Glutamatergic neuron (in vitro differentiated cells): Measurements from ENCODE around the gene BAG5. TPM values are rescaled to one million over a fixed set of nuclear protein-coding genes. Genes with fewer than 3 reads are reported as not detected.
"Not testable (repeated sequence)": the region's sequence is repeated elsewhere in the genome, so short reads cannot be mapped to it uniquely, and the experiment has no call there.

Experiments used
- DNase-seq: peaks from one replicate; pipeline ENCODE4 v3.0.0; 2022
- H3K27ac Mint-ChIP-seq: one replicate; pipeline ENCODE4 v1.8.0; 2020; ENCODE audit warnings: mild to moderate bottlenecking, mixed read lengths, inconsistent platforms; ENCODE audit not compliant: unreplicated experiment
- H3K27me3 Mint-ChIP-seq: one replicate; pipeline ENCODE4 v1.8.0; 2020; ENCODE audit warnings: mild to moderate bottlenecking, moderate library complexity, mixed read lengths, inconsistent platforms; ENCODE audit not compliant: unreplicated experiment
- H3K36me3 Mint-ChIP-seq: one replicate; pipeline ENCODE4 v1.8.0; 2020; ENCODE audit warnings: mild to moderate bottlenecking, mixed read lengths, inconsistent platforms; ENCODE audit not compliant: unreplicated experiment
- H3K4me1 Mint-ChIP-seq: one replicate; pipeline ENCODE4 v1.8.0; 2020; ENCODE audit warnings: mild to moderate bottlenecking, low read depth, mixed read lengths, inconsistent platforms; ENCODE audit not compliant: unreplicated experiment
- H3K4me3 Mint-ChIP-seq: one replicate; pipeline ENCODE4 v1.8.0; 2020; ENCODE audit warnings: mild to moderate bottlenecking, mixed read lengths, inconsistent platforms; ENCODE audit not compliant: unreplicated experiment
- H3K9me3 Mint-ChIP-seq: one replicate; pipeline ENCODE4 v1.8.0; 2020; ENCODE audit warnings: mild to moderate bottlenecking, moderate library complexity, mixed read lengths, inconsistent platforms; ENCODE audit not compliant: unreplicated experiment
- long read RNA-seq: library from polyadenylated mRNA; unstranded; transcript quantifications from one replicate; pipeline ENCODE4 v2.0.0, GENCODE V29; 2020; ENCODE audit not compliant: unreplicated experiment
- total RNA-seq: library from RNA; stranded (reverse); fragmentation: NEBNext Ultra II Directional; extraction: Animal tissue kit (Norgen Biotek cat#: 25700); gene quantifications from one replicate; pipeline ENCODE4 v1.2.1, GENCODE V29; 2021; ENCODE audit not compliant: unreplicated experiment
- TF ChIP-seq, protein P1 (sequence below): fragments of 200-600 bp; sonication (generic); IDR thresholded peaks from one replicate; pipeline ENCODE4 v1.5.0; 2021; ENCODE audit not compliant: partially characterized antibody, unreplicated experiment

BAG5 gene, protein sequence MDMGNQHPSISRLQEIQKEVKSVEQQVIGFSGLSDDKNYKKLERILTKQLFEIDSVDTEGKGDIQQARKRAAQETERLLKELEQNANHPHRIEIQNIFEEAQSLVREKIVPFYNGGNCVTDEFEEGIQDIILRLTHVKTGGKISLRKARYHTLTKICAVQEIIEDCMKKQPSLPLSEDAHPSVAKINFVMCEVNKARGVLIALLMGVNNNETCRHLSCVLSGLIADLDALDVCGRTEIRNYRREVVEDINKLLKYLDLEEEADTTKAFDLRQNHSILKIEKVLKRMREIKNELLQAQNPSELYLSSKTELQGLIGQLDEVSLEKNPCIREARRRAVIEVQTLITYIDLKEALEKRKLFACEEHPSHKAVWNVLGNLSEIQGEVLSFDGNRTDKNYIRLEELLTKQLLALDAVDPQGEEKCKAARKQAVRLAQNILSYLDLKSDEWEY
- total RNA-seq: 34.4 TPM
- long read RNA-seq, full-length matches to known transcripts: 10 of 15 reads
- long read RNA-seq, partial matches to known transcripts: 0 of 15 reads
- long read RNA-seq, other reads (novel, unspliced or antisense): 5 of 15 reads

DNA sequence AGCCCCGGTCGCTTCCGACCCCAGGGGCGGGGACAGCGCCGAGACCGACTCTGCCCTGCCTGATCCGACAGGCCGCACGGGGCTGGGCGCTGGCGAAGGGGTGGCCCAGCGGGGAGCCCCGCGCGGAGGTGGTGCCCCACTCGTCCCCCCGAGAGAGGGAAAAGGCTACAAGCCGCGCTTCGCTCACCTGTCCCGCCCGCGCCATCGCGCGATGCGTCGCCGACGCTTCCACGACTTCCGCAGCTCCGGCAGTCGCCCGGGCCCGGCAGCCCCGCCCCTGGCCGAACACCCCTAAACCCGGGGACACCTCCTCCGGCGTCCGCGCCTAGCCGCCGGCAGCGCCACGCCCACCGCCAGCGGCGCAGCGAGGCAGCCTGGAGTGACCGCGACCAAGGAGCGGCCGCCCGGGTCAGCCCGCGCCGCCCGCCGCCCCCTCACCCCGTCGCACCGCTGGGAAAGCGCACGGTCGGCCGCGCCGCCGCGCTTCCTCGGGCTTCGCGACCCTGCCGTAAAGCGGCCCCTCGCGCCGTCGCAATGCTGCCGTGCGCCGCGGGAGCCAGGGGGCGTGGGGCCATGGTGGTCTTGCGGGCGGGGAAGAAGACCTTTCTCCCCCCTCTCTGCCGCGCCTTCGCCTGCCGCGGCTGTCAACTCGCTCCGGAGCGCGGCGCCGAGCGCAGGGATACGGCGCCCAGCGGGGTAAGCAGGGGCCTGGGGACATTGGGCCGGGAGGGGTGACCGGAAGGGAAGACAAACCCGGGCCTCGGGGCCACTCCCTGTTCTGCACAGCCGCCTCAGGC is at the start of gene BAG5, which contains the start of gene COA8:
Gene BAG5 (minus strand): TSS at position 229 of the 797 bp plus-strand sequence. CDS start 1,493 bp downstream, outside the sequence.
Gene COA8 (plus strand): TSS at position 532 of the 797 bp plus-strand sequence. CDS start 42 bp downstream, at position 574.
- H3K4me3 Mint-ChIP-seq: peak within 1 kb of the TSS; percentile 98
- H3K9me3 Mint-ChIP-seq: peaks cover 16% of the 10 kb centered on the region
- TF ChIP-seq, protein P1, sequence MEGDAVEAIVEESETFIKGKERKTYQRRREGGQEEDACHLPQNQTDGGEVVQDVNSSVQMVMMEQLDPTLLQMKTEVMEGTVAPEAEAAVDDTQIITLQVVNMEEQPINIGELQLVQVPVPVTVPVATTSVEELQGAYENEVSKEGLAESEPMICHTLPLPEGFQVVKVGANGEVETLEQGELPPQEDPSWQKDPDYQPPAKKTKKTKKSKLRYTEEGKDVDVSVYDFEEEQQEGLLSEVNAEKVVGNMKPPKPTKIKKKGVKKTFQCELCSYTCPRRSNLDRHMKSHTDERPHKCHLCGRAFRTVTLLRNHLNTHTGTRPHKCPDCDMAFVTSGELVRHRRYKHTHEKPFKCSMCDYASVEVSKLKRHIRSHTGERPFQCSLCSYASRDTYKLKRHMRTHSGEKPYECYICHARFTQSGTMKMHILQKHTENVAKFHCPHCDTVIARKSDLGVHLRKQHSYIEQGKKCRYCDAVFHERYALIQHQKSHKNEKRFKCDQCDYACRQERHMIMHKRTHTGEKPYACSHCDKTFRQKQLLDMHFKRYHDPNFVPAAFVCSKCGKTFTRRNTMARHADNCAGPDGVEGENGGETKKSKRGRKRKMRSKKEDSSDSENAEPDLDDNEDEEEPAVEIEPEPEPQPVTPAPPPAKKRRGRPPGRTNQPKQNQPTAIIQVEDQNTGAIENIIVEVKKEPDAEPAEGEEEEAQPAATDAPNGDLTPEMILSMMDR: peak; percentile 6
- peaks cover 3% of the 10 kb centered on the region for H3K27me3 Mint-ChIP-seq
- peaks cover 37% of the 10 kb centered on the region for H3K4me1 Mint-ChIP-seq
- no peaks in the 10 kb centered on the region for H3K36me3 Mint-ChIP-seq
- peak within 1 kb of the TSS; percentile 98 for H3K27ac Mint-ChIP-seq
- DNase-seq: peak; percentile 95

DNA sequence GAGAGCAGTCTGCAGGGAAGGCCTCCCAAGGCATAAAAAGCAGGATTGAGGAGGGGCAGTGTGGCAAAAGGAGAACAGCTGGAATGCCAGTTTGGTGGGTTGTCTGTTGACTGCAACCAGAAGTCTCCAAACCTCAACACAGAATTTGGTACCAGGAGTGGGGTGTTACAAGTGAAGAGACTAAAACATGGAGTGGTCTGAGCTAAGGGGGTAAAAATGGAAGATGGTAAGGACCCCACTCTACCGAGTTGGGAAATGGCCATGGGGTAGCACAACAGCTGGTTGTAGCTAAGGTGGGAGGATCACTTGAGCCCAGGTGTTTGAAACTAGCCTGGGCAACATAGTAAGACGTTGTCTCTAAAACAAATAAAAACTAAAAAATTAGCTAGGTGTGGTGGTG is 48.8 kb upstream of the BAG5 start:
- Mint-ChIP-seq H3K4me3 (peak overlapping the region; percentile 20), H3K27ac (no peak overlapping the region), H3K27me3 (peaks cover 20% of the 10 kb centered on the region), H3K4me1 (peaks cover 25% of the 10 kb centered on the region), H3K9me3 (peaks cover 29% of the 10 kb centered on the region), H3K36me3 (peaks cover 15% of the 10 kb centered on the region)
- TF ChIP-seq, protein P1: no peak
- DNase-seq: no peak

DNA sequence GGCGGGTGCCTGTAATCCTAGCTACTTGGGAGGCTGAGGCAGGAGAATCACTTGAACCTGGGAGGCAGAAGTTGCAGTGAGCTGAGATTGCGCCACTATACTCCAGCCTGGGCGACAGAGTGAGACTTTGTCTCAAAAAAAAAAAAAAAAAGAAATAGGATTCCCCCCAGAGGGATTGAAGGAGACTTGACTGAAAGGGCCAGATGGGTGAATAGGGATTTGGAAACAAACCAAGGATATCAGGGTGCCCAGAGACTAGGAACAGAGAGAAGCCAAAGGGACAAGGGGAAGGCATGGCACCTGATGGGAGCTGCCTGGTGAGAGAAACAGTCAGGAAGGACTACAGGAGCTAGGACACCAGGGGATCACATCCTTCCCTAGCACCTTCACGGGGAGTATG is 46.6 kb upstream of the BAG5 start:
- Mint-ChIP-seq H3K27me3 (peaks cover 20% of the 10 kb centered on the region), H3K36me3 (peaks cover 15% of the 10 kb centered on the region), H3K4me1 (peaks cover 32% of the 10 kb centered on the region), H3K4me3 (peak overlapping the region; percentile 59), H3K27ac (peak overlapping the region; percentile 59), H3K9me3 (peaks cover 31% of the 10 kb centered on the region)
- not testable (repeated sequence) for DNase-seq

DNA sequence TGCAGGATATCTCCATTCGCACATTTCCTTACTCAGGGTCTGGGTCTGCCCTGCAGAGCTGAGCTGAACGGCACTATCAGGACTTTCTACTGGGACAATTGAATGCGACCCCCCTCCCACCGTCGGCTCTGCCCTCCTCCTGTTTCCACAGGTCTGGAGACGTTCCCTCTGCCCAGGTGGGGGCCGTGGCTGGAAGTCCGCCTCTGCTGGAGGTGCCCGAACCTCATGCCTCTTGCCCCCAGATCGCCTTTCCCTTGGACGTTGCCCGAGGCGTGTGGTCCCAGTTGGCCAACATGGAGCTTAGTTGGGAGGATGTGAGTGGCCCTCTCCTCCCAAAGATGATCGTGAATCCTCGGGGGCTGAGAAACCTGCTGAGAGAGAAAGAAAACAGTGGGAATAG is 45.4 kb upstream of the BAG5 start:
- TF ChIP-seq, protein P1: no peak
- peaks cover 20% of the 10 kb centered on the region for H3K27me3 Mint-ChIP-seq
- peak overlapping the region; percentile 99 for H3K27ac Mint-ChIP-seq
- peaks cover 28% of the 10 kb centered on the region for H3K9me3 Mint-ChIP-seq
- peak overlapping the region; percentile 88 for H3K4me3 Mint-ChIP-seq
- no peak for DNase-seq
- H3K4me1 Mint-ChIP-seq: peaks cover 28% of the 10 kb centered on the region
- peaks cover 15% of the 10 kb centered on the region for H3K36me3 Mint-ChIP-seq

DNA sequence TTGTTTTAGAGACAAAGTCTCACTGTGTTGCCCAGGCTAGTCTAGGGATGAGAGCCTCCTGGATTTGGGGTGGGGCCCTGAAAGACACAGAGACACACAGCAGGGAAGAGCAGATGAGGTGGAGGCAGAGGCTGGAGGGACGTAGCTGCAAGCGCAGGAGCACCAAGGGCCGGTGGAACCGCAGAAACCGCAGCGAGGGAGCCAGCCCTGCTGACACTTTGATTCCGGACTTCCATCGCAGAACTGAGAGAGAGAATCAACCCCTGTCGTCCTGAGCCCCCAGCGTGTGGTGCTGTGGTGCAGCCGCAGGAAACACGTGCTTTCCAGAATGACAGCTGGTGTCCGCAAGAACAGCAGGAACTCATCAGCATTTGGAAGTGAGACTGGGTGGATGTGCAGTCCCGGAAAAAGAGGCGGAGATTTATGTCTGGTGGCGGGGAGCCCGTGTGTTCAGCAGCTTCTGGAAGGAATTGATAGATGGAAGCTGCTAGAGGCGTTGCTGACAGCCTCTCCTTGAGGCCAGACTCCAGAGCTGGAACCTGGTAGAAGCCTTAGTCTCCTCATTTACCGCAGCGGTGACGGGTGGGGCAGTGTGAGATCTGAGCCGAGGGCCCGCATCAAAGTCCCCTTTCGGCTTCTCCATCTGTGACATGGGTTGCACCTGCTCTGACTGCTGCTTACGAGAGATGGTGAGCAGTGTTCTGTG is 44.7 kb upstream of the BAG5 start:
- TF ChIP-seq, protein P1: no peak
- H3K4me1 Mint-ChIP-seq: peaks cover 28% of the 10 kb centered on the region
- peak overlapping the region; percentile 99 for H3K27ac Mint-ChIP-seq
- peaks cover 27% of the 10 kb centered on the region for H3K9me3 Mint-ChIP-seq
- peak overlapping the region; percentile 88 for H3K4me3 Mint-ChIP-seq
- H3K36me3 Mint-ChIP-seq: peaks cover 15% of the 10 kb centered on the region
- peak; percentile 72 for DNase-seq
- H3K27me3 Mint-ChIP-seq: peaks cover 20% of the 10 kb centered on the region
